ENCODE results near the gene ABL1. TPM values are rescaled to one million over a fixed set of nuclear protein-coding genes. Genes with fewer than 3 reads are reported as not detected.

ABL1 gene
- total RNA-seq, 1 experiment from 2014 or later, result 78.6 TPM

GRCh38 chr9:130905125-130905901, 70.3 kb downstream of the ABL1 start:
- DNase-seq (ENCODE audit: low spot score), result no peak
- BruUV-seq (replicated peaks), result no TSS peak
- Histone ChIP-seq H3K36me3 (ENCODE audit: insufficient read depth, low read length, poor library complexity, severe bottlenecking) (no peaks in the 10 kb centered on the region), H3K9me3 (ENCODE audit: low read depth, low read length, poor library complexity, severe bottlenecking) (no peaks in the 10 kb centered on the region), H3K27me3 (replicated peaks; ENCODE audit: insufficient read depth, low read depth, low read length, poor library complexity) (no peaks in the 10 kb centered on the region), H3K4me3 (ENCODE audit: low read depth, low read length, poor library complexity, severe bottlenecking) (no peak overlapping the region), H3K4me1 (ENCODE audit: insufficient read depth, low read length, poor library complexity, severe bottlenecking) (no peaks in the 10 kb centered on the region), H3K27ac (ENCODE audit: low read depth, low read length, poor library complexity, severe bottlenecking) (no peak overlapping the region)
- ChIA-PET CTCF (no interaction called here), POLR2A (ENCODE audit: low non-redundant PET) (no interaction called here)
- no peak for TF ChIP-seq EZH2 (IDR thresholded peaks at IDR 0.05; ENCODE audit: borderline replicate concordance, low read depth, low read length, poor library complexity, severe bottlenecking)
- intact Hi-C loops (cut with micrococcal nuclease; ENCODE audit: unreplicated experiment), result no loop called here

- no TSS peak for BruUV-seq (replicated peaks)
- H3K4me3 ChIP-seq (ENCODE audit: low read depth, low read length, poor library complexity, severe bottlenecking), result no peak overlapping the region
- DNase-seq (ENCODE audit: low spot score), result no peak
- no peak for TF ChIP-seq EZH2 (IDR thresholded peaks at IDR 0.05; ENCODE audit: borderline replicate concordance, low read depth, low read length, poor library complexity, severe bottlenecking)
- TF ChIP-seq, protein P1, sequence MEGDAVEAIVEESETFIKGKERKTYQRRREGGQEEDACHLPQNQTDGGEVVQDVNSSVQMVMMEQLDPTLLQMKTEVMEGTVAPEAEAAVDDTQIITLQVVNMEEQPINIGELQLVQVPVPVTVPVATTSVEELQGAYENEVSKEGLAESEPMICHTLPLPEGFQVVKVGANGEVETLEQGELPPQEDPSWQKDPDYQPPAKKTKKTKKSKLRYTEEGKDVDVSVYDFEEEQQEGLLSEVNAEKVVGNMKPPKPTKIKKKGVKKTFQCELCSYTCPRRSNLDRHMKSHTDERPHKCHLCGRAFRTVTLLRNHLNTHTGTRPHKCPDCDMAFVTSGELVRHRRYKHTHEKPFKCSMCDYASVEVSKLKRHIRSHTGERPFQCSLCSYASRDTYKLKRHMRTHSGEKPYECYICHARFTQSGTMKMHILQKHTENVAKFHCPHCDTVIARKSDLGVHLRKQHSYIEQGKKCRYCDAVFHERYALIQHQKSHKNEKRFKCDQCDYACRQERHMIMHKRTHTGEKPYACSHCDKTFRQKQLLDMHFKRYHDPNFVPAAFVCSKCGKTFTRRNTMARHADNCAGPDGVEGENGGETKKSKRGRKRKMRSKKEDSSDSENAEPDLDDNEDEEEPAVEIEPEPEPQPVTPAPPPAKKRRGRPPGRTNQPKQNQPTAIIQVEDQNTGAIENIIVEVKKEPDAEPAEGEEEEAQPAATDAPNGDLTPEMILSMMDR (conservative IDR thresholded peaks at IDR 0.05; ENCODE audit: low read depth, low read length), result no peak
- ChIA-PET POLR2A (ENCODE audit: low non-redundant PET) (no interaction called here), CTCF (no interaction called here)
- no peaks in the 10 kb centered on the region for H3K27me3 ChIP-seq (replicated peaks; ENCODE audit: insufficient read depth, low read depth, low read length, poor library complexity)
- intact Hi-C loops (cut with micrococcal nuclease; ENCODE audit: unreplicated experiment), result no loop called here
- H3K9me3 ChIP-seq (ENCODE audit: low read depth, low read length, poor library complexity, severe bottlenecking), result no peaks in the 10 kb centered on the region
- H3K4me1 ChIP-seq (ENCODE audit: insufficient read depth, low read length, poor library complexity, severe bottlenecking), result no peaks in the 10 kb centered on the region
- H3K36me3 ChIP-seq (ENCODE audit: insufficient read depth, low read length, poor library complexity, severe bottlenecking), result no peaks in the 10 kb centered on the region
- no peak overlapping the region for H3K27ac ChIP-seq (ENCODE audit: low read depth, low read length, poor library complexity, severe bottlenecking)
Observed at GRCh38 chr9:130905902-130906734, 71.1 kb downstream of the ABL1 start.

DNA sequence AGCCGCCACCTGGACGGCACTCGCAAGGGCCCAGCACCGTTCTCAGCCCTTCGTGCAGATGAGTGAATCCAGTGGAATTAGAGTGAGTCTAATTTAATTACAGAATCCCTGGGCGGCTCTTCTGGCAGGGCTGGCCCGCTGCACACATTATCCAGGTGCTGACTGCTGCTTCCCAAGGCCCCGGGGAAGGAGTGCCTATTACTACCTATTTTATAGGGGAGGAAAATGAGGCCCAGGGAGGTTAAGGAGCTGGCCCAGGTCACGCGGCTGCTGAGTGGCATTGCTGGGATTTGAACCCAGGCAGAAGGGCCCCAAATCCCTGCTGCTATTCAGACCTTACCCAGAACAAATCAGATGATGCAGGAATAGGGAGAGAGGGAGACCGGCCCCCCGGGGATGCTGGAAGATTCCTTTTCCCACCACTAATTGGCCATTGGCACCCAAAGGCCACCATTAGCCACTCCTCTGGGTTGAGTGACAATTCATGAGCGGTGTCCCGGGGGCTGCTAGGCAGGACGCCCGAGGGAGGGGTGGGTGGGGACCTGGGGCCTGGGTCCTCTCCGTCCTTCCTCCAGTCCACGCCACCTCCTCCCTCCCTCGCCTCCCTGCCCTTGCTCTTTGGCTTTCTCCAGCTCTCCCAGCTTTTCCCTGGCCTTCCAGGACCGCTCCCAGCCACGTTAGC, 71.8 kb downstream of the ABL1 start:
- Histone ChIP-seq H3K27me3 (replicated peaks; ENCODE audit: insufficient read depth, low read depth, low read length, poor library complexity) (no peaks in the 10 kb centered on the region), H3K36me3 (ENCODE audit: insufficient read depth, low read length, poor library complexity, severe bottlenecking) (no peaks in the 10 kb centered on the region), H3K4me1 (ENCODE audit: insufficient read depth, low read length, poor library complexity, severe bottlenecking) (no peaks in the 10 kb centered on the region), H3K4me3 (ENCODE audit: low read depth, low read length, poor library complexity, severe bottlenecking) (no peak overlapping the region), H3K9me3 (ENCODE audit: low read depth, low read length, poor library complexity, severe bottlenecking) (no peaks in the 10 kb centered on the region), H3K27ac (ENCODE audit: low read depth, low read length, poor library complexity, severe bottlenecking) (no peak overlapping the region)
- BruUV-seq (replicated peaks), result no TSS peak
- no peak for TF ChIP-seq EZH2 (IDR thresholded peaks at IDR 0.05; ENCODE audit: borderline replicate concordance, low read depth, low read length, poor library complexity, severe bottlenecking)
- TF ChIP-seq, protein P1 (conservative IDR thresholded peaks at IDR 0.05; ENCODE audit: low read depth, low read length), result no peak
- intact Hi-C loops (cut with micrococcal nuclease; ENCODE audit: unreplicated experiment), result no loop called here
- ChIA-PET POLR2A (ENCODE audit: low non-redundant PET) (no interaction called here), CTCF (no interaction called here)
- DNase-seq (ENCODE audit: low spot score), result no peak

Measured in A673 (cell line).